ENCODE measurements around the gene EXOC2. TPM values are rescaled to one million over a fixed set of nuclear protein-coding genes. Genes with fewer than 3 reads are reported as not detected.
A peak's percentile ranks its signal among the peaks of the same experiment; 100 is the strongest.

The EXOC2 gene
- total RNA-seq, 1 donor from 2014 or later: 22.6 TPM

DNA sequence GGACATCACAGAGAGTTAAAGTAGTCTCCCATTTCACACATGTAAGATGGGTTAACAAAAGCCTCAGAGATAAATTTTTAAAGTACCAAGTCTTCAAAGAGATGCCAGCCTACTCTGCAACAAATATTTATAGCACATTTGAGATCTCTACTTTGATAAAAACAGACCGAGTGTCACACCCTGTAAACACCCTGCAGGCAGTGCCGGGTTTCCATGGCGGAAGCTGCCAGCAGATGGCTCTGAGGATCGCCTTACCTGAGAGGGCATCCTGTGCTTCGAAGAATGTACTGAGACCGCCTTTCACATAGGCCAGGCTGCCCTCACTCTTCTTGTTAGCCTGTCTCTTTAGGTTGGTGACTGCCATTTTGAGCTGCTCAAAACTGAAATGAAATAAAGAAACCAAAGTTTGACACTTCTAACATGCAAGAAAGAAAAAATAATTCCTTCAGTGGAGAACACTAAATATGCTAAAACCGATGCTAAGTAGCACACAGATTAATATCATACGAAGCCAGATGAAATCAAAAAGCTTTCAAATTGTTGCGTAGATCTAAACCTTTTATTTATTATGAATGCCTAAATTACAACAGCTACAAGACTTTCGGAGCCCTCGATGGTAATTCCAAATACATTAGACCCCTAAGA lies 75.4 kb downstream of the EXOC2 start:
- no peak for DNase-seq (ENCODE audit: low read depth, low spot score)
- Mint-ChIP-seq H3K27ac (ENCODE audit: unreplicated experiment) (no peak overlapping the region), H3K36me3 (ENCODE audit: low read depth) (peaks cover 16% of the 10 kb centered on the region), H3K4me1 (peaks cover 3% of the 10 kb centered on the region), H3K4me3 (no peak overlapping the region), H3K27me3 (ENCODE audit: low read depth) (no peaks in the 10 kb centered on the region), H3K9me3 (no peaks in the 10 kb centered on the region)
- TF ChIP-seq, protein P1, sequence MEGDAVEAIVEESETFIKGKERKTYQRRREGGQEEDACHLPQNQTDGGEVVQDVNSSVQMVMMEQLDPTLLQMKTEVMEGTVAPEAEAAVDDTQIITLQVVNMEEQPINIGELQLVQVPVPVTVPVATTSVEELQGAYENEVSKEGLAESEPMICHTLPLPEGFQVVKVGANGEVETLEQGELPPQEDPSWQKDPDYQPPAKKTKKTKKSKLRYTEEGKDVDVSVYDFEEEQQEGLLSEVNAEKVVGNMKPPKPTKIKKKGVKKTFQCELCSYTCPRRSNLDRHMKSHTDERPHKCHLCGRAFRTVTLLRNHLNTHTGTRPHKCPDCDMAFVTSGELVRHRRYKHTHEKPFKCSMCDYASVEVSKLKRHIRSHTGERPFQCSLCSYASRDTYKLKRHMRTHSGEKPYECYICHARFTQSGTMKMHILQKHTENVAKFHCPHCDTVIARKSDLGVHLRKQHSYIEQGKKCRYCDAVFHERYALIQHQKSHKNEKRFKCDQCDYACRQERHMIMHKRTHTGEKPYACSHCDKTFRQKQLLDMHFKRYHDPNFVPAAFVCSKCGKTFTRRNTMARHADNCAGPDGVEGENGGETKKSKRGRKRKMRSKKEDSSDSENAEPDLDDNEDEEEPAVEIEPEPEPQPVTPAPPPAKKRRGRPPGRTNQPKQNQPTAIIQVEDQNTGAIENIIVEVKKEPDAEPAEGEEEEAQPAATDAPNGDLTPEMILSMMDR (conservative IDR thresholded peaks at IDR 0.05): no peak

DNA sequence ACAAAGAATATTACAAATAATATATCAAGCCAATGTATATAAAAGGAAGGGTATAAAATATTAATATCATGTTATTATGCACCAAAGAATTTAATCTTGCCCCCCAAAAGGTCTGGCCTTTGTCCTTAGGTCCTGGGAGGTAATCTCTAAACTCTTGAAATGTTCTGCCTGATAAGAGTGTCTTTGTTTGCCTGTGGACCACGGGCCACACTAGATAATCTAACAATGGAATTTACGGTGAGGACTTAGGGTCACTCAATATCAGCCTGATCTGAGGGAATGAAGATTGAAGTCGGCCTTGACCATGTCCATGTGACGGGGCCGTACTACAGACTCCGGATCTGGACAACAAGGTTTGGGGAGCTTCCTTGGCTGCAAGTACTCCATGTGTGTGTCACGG lies 79.0 kb downstream of the EXOC2 start:
- TF ChIP-seq, protein P1 (conservative IDR thresholded peaks at IDR 0.05): no peak
- H3K27me3 Mint-ChIP-seq (ENCODE audit: low read depth): no peaks in the 10 kb centered on the region
- H3K27ac Mint-ChIP-seq (ENCODE audit: unreplicated experiment): peak overlapping the region; percentile 62
- H3K9me3 Mint-ChIP-seq: no peaks in the 10 kb centered on the region
- H3K36me3 Mint-ChIP-seq (ENCODE audit: low read depth): peaks cover 14% of the 10 kb centered on the region
- H3K4me3 Mint-ChIP-seq: no peak overlapping the region
- DNase-seq (ENCODE audit: low read depth, low spot score): no peak
- peaks cover 5% of the 10 kb centered on the region for H3K4me1 Mint-ChIP-seq

DNA sequence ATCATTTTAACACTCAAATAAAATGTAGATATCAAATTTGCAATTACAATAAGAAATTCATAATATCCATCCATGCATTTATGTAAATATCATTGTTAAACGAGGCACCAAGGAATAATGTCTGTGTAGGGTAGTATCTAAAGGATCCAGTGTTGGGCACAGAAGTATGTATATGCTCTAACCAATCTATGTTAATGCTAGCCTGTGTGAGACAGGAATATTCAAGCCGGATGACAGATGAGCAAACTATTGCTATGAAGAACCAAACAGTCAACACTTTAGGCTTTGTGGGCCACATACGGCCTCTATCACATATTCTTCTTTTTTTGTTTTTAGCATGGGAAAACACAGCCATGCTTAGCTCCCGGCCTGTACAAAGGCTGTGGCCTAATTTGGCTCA lies 81.0 kb downstream of the EXOC2 start:
- Mint-ChIP-seq H3K9me3 (no peaks in the 10 kb centered on the region), H3K4me1 (peaks cover 5% of the 10 kb centered on the region), H3K36me3 (ENCODE audit: low read depth) (peaks cover 8% of the 10 kb centered on the region), H3K27ac (ENCODE audit: unreplicated experiment) (no peak overlapping the region), H3K4me3 (no peak overlapping the region), H3K27me3 (ENCODE audit: low read depth) (no peaks in the 10 kb centered on the region)
- TF ChIP-seq, protein P1 (conservative IDR thresholded peaks at IDR 0.05): no peak
- no peak for DNase-seq (ENCODE audit: low read depth, low spot score)

DNA sequence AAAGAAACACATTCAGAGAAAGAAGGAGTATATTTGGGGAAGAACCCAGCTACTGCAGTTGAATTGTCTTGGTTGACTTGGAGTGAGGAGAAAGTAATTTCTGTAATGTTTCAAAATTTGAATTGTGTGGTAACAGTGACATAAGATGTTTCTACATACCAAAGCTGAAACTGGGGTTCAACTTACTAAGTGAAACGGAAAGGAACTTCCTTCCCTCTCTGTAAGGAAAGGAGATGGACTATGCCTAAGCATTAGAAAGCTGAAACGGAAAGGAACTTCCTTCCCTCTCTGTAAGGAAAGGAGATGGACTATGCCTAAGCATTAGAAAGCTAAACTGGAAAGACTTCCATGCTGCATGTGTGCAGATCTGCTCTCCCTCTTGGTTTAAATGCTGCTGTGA lies 82.1 kb downstream of the EXOC2 start:
- no peak overlapping the region for H3K27ac Mint-ChIP-seq (ENCODE audit: unreplicated experiment)
- H3K36me3 Mint-ChIP-seq (ENCODE audit: low read depth): peaks cover 13% of the 10 kb centered on the region
- no peaks in the 10 kb centered on the region for H3K27me3 Mint-ChIP-seq (ENCODE audit: low read depth)
- H3K4me3 Mint-ChIP-seq: no peak overlapping the region
- H3K9me3 Mint-ChIP-seq: no peaks in the 10 kb centered on the region
- no peak for DNase-seq (ENCODE audit: low read depth, low spot score)
- peaks cover 5% of the 10 kb centered on the region for H3K4me1 Mint-ChIP-seq
- TF ChIP-seq, protein P1 (conservative IDR thresholded peaks at IDR 0.05): no peak

DNA sequence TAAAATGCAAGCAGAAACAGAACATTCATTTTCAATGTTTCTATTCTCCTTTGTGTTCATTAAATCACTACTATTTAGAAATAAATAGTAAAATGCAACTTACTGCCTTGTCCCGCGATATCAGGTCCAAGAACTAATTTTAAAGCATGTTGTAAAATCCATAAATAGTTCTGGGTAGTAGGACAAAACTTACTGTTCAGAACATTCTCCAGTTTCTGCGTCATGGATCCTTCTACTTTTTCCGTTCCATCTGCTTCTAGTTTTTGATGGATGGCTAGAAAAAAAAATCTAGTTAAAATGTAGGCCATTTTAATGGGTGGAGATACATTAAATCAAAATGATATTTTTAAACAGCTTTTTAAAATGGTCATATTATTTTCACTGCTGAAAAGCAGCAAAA lies 83.0 kb downstream of the EXOC2 start:
- TF ChIP-seq, protein P1 (conservative IDR thresholded peaks at IDR 0.05): no peak
- no peak for DNase-seq (ENCODE audit: low read depth, low spot score)
- Mint-ChIP-seq H3K27me3 (ENCODE audit: low read depth) (no peaks in the 10 kb centered on the region), H3K4me1 (peaks cover 5% of the 10 kb centered on the region), H3K27ac (ENCODE audit: unreplicated experiment) (no peak overlapping the region), H3K36me3 (ENCODE audit: low read depth) (peaks cover 14% of the 10 kb centered on the region), H3K4me3 (no peak overlapping the region), H3K9me3 (no peaks in the 10 kb centered on the region)

Data from neural crest cell (in vitro differentiated cells).